ENCODE results near the gene KRT31. TPM values are rescaled to one million over a fixed set of nuclear protein-coding genes. Genes with fewer than 3 reads are reported as not detected.
"Not testable (repeated sequence)": the region's sequence is repeated elsewhere in the genome, so short reads cannot be mapped to it uniquely, and the experiment has no call there.

Gene KRT31
- total RNA-seq, 1 experiment from 2014 or later: not detected

- H3K4me3 ChIP-seq: no peak overlapping the region
- H3K9me3 ChIP-seq (replicated peaks): no peaks in the 10 kb centered on the region
- no peak overlapping the region for H3K27ac ChIP-seq
- peaks cover 10% of the 10 kb centered on the region for H3K4me1 ChIP-seq
- H3K27me3 ChIP-seq: no peaks in the 10 kb centered on the region
- no peak for DNase-seq
- H3K36me3 ChIP-seq: no peaks in the 10 kb centered on the region
These were observed 9.8 kb upstream of the KRT31 start for GRCh38 chr17:41407226-41407625.

GRCh38 chr17:41406205-41406604, 8.8 kb upstream of the KRT31 start:
- H3K4me1 ChIP-seq: peaks cover 10% of the 10 kb centered on the region
- DNase-seq: no peak
- H3K36me3 ChIP-seq: no peaks in the 10 kb centered on the region
- no peaks in the 10 kb centered on the region for H3K27me3 ChIP-seq
- H3K27ac ChIP-seq: no peak overlapping the region
- H3K4me3 ChIP-seq: no peak overlapping the region
- no peaks in the 10 kb centered on the region for H3K9me3 ChIP-seq (replicated peaks)

- Histone ChIP-seq H3K4me3 (no peak overlapping the region), H3K36me3 (no peaks in the 10 kb centered on the region), H3K9me3 (replicated peaks) (no peaks in the 10 kb centered on the region), H3K27ac (no peak overlapping the region), H3K4me1 (peaks cover 10% of the 10 kb centered on the region), H3K27me3 (no peaks in the 10 kb centered on the region)
- DNase-seq: peak; percentile 19 to 37
These were observed 6.7 kb upstream of the KRT31 start for GRCh38 chr17:41404024-41404671.

GRCh38 chr17:41403404-41404023, 6.1 kb upstream of the KRT31 start:
- no peak overlapping the region for H3K27ac ChIP-seq
- no peak overlapping the region for H3K4me3 ChIP-seq
- H3K4me1 ChIP-seq: peaks cover 10% of the 10 kb centered on the region
- H3K27me3 ChIP-seq: no peaks in the 10 kb centered on the region
- DNase-seq: no peak
- H3K9me3 ChIP-seq (replicated peaks): no peaks in the 10 kb centered on the region
- H3K36me3 ChIP-seq: no peaks in the 10 kb centered on the region

GRCh38 chr17:41402161-41402560, 4.8 kb upstream of the KRT31 start:
- DNase-seq: no peak
- H3K9me3 ChIP-seq (replicated peaks): no peaks in the 10 kb centered on the region
- no peaks in the 10 kb centered on the region for H3K27me3 ChIP-seq
- H3K4me3 ChIP-seq: no peak overlapping the region
- H3K36me3 ChIP-seq: no peaks in the 10 kb centered on the region
- H3K4me1 ChIP-seq: peaks cover 10% of the 10 kb centered on the region
- H3K27ac ChIP-seq: no peak overlapping the region

GRCh38 chr17:41396340-41396739, 1.1 kb downstream of the KRT31 start:
- Histone ChIP-seq H3K36me3 (no peaks in the 10 kb centered on the region), H3K27me3 (no peaks in the 10 kb centered on the region), H3K4me1 (no peaks in the 10 kb centered on the region), H3K27ac (no peak overlapping the region), H3K4me3 (no peak overlapping the region), H3K9me3 (replicated peaks) (no peaks in the 10 kb centered on the region)
- DNase-seq: no peak

GRCh38 chr17:41395611-41396010, 1.8 kb downstream of the KRT31 start:
- H3K27me3 ChIP-seq: no peaks in the 10 kb centered on the region
- H3K9me3 ChIP-seq (replicated peaks): no peaks in the 10 kb centered on the region
- no peak overlapping the region for H3K4me3 ChIP-seq
- H3K27ac ChIP-seq: no peak overlapping the region
- H3K4me1 ChIP-seq: no peaks in the 10 kb centered on the region
- no peaks in the 10 kb centered on the region for H3K36me3 ChIP-seq
- DNase-seq: no peak

GRCh38 chr17:41395044-41395443, 2.4 kb downstream of the KRT31 start:
- DNase-seq; H3K9me3 ChIP-seq (replicated peaks); H3K27me3 ChIP-seq; H3K4me1 ChIP-seq; H3K36me3 ChIP-seq; H3K4me3 ChIP-seq; H3K27ac ChIP-seq: not testable (repeated sequence)

GRCh38 chr17:41394254-41394996, 3.0 kb downstream of the KRT31 start:
- Histone ChIP-seq H3K36me3 (no peaks in the 10 kb centered on the region), H3K9me3 (replicated peaks) (no peaks in the 10 kb centered on the region), H3K27ac (no peak overlapping the region), H3K27me3 (no peaks in the 10 kb centered on the region), H3K4me3 (no peak overlapping the region), H3K4me1 (no peaks in the 10 kb centered on the region)
- no peak for DNase-seq

- DNase-seq: no peak
- Histone ChIP-seq H3K27ac (no peak overlapping the region), H3K27me3 (no peaks in the 10 kb centered on the region), H3K9me3 (replicated peaks) (no peaks in the 10 kb centered on the region), H3K4me1 (no peaks in the 10 kb centered on the region), H3K36me3 (no peaks in the 10 kb centered on the region), H3K4me3 (no peak overlapping the region)
These were observed 3.6 kb downstream of the KRT31 start for GRCh38 chr17:41393826-41394225.

- DNase-seq: no peak
- Histone ChIP-seq H3K4me3 (no peak overlapping the region), H3K4me1 (no peaks in the 10 kb centered on the region), H3K27me3 (no peaks in the 10 kb centered on the region), H3K9me3 (replicated peaks) (no peaks in the 10 kb centered on the region), H3K36me3 (no peaks in the 10 kb centered on the region), H3K27ac (no peak overlapping the region)
These were observed 4.1 kb downstream of the KRT31 start for GRCh38 chr17:41393294-41393693.

GRCh38 chr17:41392278-41392677, 5.1 kb downstream of the KRT31 start:
- DNase-seq: no peak
- no peaks in the 10 kb centered on the region for H3K9me3 ChIP-seq (replicated peaks)
- no peaks in the 10 kb centered on the region for H3K4me1 ChIP-seq
- no peak overlapping the region for H3K27ac ChIP-seq
- no peak overlapping the region for H3K4me3 ChIP-seq
- no peaks in the 10 kb centered on the region for H3K27me3 ChIP-seq
- no peaks in the 10 kb centered on the region for H3K36me3 ChIP-seq

- no peaks in the 10 kb centered on the region for H3K27me3 ChIP-seq
- H3K4me3 ChIP-seq: no peak overlapping the region
- no peaks in the 10 kb centered on the region for H3K36me3 ChIP-seq
- no peaks in the 10 kb centered on the region for H3K9me3 ChIP-seq (replicated peaks)
- no peak overlapping the region for H3K27ac ChIP-seq
- DNase-seq: no peak
- H3K4me1 ChIP-seq: no peaks in the 10 kb centered on the region
These were observed 5.9 kb downstream of the KRT31 start for GRCh38 chr17:41391535-41391934.

GRCh38 chr17:41390411-41390938, 6.9 kb downstream of the KRT31 start:
- H3K9me3 ChIP-seq (replicated peaks): no peaks in the 10 kb centered on the region

GRCh38 chr17:41387670-41388069, 9.7 kb downstream of the KRT31 start:
- Histone ChIP-seq H3K36me3 (no peaks in the 10 kb centered on the region), H3K4me3 (no peak overlapping the region), H3K4me1 (no peaks in the 10 kb centered on the region), H3K27ac (no peak overlapping the region), H3K27me3 (no peaks in the 10 kb centered on the region), H3K9me3 (replicated peaks) (no peaks in the 10 kb centered on the region)
- no peak for DNase-seq

More at GRCh38 chr17:41390411-41390938, 6.9 kb downstream of the KRT31 start:
- Histone ChIP-seq H3K4me1 (no peaks in the 10 kb centered on the region), H3K36me3 (no peaks in the 10 kb centered on the region), H3K27ac (no peak overlapping the region), H3K4me3 (no peak overlapping the region), H3K27me3 (no peaks in the 10 kb centered on the region)
- no peak for DNase-seq

Measured in SJCRH30 (cell line).